Renal cortical epithelial cell (primary cell): ENCODE data around the gene GPR149. TPM values are rescaled to one million over a fixed set of nuclear protein-coding genes. Genes with fewer than 3 reads are reported as not detected.

ENCODE experiments used
- DNase-seq: peaks from one replicate; pipeline ENCODE4 v3.0.0-alpha.2; 2011; ENCODE audit warnings: low read depth
- total RNA-seq: library from RNA; depleted of rRNA; stranded (reverse); fragments of >200 nt; gene quantifications from 2 replicates; pipeline ENCODE4 v1.2.3, GENCODE V29; 2014

Gene GPR149
- total RNA-seq, 1 donor from 2014 or later, result not detected

DNA sequence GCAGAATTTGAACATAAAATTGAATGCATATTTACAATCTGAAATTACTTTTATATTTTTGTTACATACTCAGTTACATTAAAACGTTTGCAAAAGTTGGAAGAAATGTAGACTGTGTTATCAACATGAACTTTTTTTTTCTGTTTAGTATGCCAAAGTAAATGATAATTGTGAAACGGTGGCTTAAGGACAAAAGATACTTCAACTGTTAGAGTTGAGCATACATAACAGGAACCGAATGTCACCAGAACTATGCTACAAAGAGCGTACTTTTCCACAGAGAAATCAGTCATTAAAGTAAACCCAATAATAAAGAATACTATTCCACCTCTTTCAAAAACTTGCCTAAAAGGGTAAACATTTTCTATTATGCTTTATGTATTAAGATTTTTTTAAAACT lies 91.4 kb downstream of the GPR149 start:
- DNase-seq, result no peak

DNA sequence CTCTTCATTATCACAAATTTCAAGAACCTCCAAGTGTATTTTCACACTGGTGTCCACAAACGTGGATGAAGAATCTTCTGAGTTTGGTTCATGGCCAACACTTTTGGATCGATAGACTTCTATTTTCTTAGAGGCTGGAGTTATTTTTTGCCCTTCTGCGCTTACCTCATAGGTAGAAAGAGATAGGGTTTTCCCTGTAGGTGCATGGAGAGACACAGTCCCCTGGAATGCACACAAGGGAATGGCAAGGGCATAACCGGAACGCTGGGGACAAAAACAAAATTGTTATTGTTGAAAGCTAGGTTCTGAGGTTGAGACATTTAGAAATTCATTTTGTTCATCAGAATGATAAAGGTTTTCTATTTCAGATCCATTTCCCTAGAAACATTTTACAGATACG lies 92.0 kb downstream of the GPR149 start:
- no peak for DNase-seq

DNA sequence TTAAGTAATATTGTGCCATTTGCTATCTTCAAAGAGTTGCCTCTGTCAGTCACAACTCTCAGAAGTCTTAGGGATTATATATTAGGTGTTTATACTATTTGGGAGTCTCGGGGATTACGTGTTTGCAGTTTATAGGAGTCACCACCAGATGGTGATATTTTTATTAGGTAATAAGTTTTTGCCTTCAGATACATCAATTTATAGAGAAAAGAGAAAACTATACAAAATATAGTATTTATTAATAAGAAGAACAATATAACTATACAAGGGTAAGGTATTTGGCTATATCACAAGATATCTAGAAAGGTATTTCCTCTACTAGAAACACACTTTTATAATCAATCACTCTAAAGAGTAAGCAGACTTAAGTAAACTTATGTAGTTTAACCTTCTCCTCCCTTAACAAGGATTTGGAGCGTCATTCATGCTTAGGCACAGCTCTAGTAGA lies 95.0 kb downstream of the GPR149 start:
- peak; percentile 58 for DNase-seq

DNA sequence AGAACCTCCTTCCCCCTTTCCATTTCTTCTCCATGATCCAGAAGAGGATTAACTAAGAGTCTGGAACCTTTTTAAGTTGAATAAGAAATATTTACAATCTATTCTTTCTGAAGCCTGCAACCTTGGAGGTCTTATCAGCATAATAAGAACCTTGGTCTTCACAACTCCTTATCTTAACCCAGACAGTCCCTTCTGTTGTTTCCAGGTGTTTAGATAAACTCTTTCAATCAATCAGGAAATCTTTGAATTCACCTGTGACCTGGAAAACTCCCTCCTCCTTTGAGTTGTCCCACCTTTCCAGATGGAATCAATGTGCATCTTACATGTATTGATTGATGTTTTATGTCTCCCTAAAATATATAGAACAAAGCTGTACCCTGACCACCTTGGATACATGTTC lies 102.1 kb downstream of the GPR149 start:
- DNase-seq, result no peak

DNA sequence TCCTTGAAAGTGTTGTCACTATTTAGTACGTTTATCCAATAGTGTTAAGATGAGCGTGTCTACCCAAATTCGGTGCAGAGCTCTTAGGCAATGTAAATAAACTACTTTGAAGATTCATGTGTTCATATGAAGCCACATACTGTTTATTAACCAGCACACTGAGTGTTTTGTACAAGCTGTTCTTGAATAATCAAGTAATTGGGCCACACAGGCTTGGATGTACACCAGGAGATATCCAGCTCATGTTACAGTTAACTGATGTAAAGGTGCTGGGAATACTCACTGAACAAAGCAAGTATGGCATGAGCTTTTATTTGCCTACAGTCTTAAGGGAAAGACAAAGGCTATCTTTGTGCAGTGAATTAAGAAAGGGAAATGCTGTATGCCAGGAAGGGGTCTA lies 105.1 kb downstream of the GPR149 start:
- DNase-seq, result peak; percentile 27

DNA sequence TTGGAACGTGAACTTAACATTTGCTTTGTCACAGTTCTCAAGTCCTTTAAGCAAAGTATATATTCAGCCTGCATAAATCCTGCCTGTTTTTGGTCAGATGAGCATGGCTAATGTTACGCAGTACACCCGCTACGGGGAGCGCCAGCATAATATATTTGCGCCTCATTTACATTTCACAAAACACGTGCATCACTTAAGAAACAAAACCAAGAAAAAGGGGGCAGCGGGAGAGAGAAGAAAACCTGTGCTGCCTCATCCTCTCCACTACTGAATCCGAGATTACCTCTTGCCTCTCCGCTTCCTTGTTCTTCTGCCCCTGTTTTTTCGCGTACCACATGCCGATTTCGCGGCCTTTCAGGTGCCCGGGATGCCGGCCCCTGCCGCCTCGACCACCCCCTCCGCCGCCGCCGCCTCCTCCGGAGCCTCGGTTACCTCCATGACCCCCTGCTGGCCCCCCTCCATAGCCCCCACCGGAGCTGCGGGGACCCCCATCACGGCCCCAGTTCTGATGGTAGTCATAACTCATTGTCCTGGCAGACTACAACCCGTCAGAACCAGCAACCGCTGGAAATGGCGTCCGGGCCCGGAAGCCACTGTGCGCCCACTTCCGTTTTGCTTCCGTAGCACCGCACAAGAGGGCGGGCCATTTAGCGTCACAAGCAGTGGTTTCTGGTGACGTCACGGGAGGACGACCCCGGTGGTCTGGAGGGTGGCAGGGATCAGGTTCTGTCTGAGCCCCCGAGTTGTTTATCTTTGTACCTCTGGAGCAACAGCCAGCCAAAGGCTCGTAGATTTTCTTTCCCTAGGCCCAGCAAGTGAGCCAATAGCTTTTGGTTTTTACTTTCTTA lies 105.9 kb downstream of the GPR149 start, which contains the start of gene DHX36:
DHX36 (minus strand) TSS at position 597 of the 848 bp plus-strand sequence; CDS start at position 526, 71 bp downstream.
- peak; percentile 78 for DNase-seq

DNA sequence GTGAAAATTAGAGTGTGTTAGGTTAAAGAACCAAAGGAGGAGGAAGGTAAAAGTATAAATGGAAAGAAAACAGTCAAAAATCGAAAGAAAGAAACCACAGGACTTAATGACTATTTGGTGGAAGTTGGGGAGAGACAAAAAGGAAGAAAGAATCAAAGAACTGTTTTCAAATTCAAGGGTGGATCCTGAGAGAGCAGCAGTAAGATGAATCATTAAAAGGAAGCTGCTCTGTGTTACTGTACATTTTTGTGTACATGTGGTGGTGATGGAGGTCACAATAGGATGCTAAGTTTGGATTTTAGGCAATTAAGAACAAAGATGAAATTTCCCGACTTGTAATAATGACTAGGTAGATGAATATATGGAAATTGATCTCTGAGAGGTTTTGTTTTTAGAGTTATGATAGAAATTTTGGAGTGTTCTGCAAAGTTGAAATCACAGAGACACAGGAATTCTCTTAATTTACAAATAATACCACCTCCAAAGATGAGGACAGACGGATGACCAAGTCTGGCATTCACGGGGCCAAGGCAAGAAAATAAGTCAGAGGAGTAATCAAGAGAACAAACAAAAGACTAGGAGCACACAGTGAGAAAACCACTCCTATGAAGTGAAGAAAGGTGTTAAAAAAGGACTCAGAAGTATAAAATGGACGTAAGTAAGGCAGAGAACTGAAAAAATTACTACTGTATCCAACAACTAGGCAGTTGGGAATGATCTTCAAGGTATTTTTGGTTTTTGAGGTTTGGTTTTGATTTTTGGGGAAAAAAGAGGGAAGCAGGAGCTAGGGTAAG lies 112.8 kb downstream of the GPR149 start:
- DNase-seq, result no peak

DNA sequence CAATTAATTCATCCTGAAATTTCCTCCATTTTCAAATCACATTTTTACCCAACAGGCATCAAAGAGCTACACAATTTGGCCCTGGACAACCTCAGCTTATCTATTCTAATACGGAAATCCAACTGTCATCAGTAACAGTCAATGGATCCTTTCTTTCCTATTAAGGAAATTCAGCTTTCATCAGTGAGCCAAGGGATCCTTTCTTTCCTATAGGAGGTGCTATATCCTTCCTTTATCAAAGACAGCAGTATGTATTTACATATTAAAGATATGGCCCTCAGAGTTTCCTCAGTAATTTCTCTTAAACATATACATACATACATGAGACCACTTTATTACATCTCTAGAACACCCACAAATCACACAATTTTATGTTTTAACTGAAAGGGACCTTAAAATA lies 115.8 kb downstream of the GPR149 start:
- no peak for DNase-seq

DNA sequence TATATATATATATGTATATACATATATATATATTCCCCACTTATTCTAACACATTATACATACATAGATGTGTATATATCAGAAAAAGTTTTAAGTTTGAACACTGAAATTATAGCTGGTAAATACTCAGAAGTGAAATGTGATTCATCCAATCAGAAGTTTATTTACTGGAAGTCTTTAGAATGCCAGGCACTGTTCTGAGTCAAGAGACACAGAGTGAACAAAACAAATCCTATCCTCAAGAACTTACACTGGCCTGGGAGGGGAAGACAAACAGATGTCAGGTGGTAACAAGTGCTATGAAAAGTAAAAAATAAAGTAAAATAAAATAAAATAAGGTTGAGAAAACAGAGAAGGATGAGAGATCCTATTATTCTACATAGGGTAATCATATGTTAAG lies 119.2 kb downstream of the GPR149 start:
- peak; percentile 78 for DNase-seq

DNA sequence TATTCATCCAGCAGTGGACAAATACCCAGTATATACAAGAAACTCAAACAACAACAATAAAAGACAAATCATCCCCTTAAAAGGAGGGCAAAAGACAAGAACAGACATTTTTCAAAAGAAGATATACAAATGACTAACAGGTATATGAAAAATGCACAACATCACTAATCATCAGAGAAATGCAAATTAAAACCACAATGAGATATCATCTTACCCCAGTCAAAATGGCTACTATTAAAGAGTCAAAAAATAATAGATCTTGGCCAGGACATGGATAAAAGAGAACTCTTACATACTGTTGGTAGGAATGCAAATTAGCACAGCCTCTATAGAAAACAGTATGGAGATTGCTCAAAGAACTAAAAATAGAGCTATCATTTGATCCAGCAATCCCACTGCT lies 122.6 kb downstream of the GPR149 start:
- DNase-seq, result no peak

DNA sequence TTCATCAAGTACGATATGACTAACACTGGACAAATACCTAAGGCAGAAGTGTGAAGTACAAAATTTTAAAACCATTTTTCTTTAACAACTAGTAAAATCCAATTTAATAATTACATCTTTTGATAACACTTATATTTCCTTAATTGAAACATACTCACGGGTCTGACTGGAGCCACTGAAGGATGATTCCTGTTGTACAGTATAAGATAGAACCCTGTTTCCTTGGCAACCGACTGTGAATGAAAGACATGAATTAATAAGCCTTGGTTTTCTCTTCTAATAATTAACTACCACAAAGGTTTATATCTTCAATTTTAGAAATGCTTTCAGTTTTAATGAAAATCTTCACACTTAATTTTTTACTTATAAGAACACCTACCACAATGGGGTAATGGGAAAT lies 125.1 kb downstream of the GPR149 start:
- no peak for DNase-seq

DNA sequence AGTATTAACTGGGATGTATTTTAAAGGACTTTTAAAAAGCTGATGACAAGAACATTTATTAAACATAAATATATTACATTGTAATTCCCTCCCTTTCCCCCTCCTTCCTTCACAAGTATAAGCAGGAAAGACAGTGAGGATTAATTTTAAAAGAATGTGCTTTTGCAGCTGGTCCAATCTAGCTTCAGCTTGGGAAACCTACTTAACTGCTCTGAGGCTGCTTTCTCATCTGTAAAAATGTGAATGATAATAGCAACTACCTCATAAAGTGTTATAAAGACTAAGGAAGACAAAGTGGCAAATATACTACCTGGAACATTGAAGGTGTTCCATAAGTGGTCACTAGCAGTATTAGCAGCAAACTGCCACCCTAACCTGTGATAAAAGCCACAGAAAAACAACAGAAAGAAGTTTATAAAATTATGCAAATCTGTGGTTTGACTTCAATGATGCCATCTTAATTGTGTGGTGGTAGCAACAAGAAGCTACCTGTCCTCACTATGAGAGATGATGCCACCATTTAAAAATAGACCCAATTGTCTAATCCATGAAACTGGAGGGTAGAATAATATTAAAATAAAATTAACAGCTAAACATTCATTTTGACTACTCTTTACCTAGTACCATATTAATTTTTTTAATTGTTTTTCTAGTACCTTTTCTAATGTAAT lies 125.7 kb downstream of the GPR149 start:
- DNase-seq, result peak; percentile 25

DNA sequence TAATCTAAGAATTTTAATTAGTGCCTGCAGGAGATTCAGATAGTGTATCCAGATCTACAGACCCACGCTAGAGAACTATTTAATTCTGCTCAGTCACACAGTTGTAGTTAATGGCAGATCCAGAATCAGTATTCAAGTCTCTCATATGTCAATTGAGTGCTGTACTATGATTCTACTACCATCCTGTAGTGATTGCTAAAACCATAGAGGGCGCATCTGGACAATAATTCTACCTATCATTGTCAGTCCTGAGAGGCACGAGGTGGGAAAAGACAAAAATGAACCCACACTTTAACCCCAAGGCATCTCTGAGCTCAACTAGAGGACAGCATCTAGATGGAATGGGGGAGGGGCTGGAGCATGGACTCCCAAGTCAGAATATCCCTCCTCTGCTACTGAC lies 128.4 kb downstream of the GPR149 start:
- DNase-seq, result no peak

DNA sequence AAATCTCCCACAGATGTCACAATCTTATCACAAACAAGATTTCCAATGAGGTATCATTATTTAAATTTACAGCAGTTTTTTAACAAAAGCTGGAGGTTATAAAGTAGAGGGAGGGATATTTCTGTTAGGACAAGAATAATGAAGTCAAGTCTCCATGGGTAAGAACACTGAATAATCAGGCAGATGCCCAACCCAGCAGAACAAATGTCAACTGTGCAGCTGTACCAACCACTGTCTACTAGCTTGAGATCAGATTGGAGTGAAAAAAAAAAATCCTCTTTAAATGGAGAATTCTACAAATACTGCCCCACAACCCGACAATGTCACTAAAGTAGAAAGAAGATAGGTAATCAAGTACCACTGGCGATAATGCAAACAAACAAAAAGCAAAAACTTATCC lies 136.0 kb downstream of the GPR149 start:
- no peak for DNase-seq

DNA sequence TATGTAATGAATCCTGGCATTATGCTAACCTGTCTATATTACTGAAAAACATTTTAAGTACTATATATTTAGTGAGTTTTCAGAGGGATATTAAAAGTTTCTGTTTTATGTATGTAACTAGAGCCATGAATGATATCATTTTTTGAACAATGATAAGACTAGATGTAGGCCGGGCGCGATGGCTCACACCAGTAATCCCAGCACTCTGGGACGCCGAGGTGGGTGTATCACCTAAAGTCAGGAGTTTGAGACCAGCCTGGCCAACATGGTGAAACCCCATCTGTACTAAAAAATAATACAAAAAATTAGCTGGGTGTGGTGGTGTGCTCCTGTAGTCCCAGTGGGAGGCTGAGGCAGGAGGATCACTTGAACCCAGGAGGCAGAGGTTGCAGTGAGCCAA lies 139.8 kb downstream of the GPR149 start:
- no peak for DNase-seq

Other genes starting within 250 kb of the GPR149 start
- 46.9 and 78.3 TPM in 2 replicates for gene DHX36, start 105.7 kb downstream of the GPR149 start, total RNA-seq